Activated CD4-positive, alpha-beta T cell treated with anti-CD3 and anti-CD28 coated beads, Interleukin-2, amount 50 U/mL, for 1 hour (primary cell): ENCODE data around the gene DIMT1.

Experiments
- DNase-seq: peaks from one replicate; pipeline ENCODE4 v3.0.0-alpha.2; 2020

DIMT1 gene

GRCh38 chr5:62403411-62404250 lies at the start of gene DIMT1:
Gene DIMT1, minus strand, starts transcription at chr5:62403905. Its CDS starts 133 bp downstream, at chr5:62403772.
- peak; percentile 89 for DNase-seq

GRCh38 chr5:62450259-62450658 lies 46.6 kb upstream of the DIMT1 start:
- DNase-seq, result no peak

- no peak for DNase-seq
Observed at GRCh38 chr5:62448528-62448927, 44.8 kb upstream of the DIMT1 start.

GRCh38 chr5:62432621-62433064 lies 28.9 kb upstream of the DIMT1 start:
- no peak for DNase-seq

- no peak for DNase-seq
Observed at GRCh38 chr5:62431735-62432620, 28.3 kb upstream of the DIMT1 start.

- DNase-seq, result no peak
Observed at GRCh38 chr5:62424763-62425162, 21.1 kb upstream of the DIMT1 start.

- DNase-seq, result no peak
Observed at GRCh38 chr5:62421414-62421813, 17.7 kb upstream of the DIMT1 start.

- no peak for DNase-seq
Observed at GRCh38 chr5:62419609-62420008, 15.9 kb upstream of the DIMT1 start.

- DNase-seq, result no peak
Observed at GRCh38 chr5:62418462-62419076, 14.9 kb upstream of the DIMT1 start.

GRCh38 chr5:62413711-62414110 lies 10.0 kb upstream of the DIMT1 start:
- no peak for DNase-seq

GRCh38 chr5:62412549-62413329 lies 9.0 kb upstream of the DIMT1 start, which contains the start of gene IPO11:
Gene IPO11, plus strand, starts transcription at chr5:62412763. Its CDS starts 24,517 bp downstream, at chr5:62437280.
- DNase-seq, result peak; percentile 98

GRCh38 chr5:62395210-62395950 lies 8.3 kb downstream of the DIMT1 start:
- no peak for DNase-seq

GRCh38 chr5:62386824-62387223 lies 16.9 kb downstream of the DIMT1 start:
- DNase-seq, result no peak

GRCh38 chr5:62385816-62386400 lies 17.8 kb downstream of the DIMT1 start:
- DNase-seq, result no peak

GRCh38 chr5:62385131-62385530 lies 18.6 kb downstream of the DIMT1 start:
- DNase-seq, result no peak

- DNase-seq, result no peak
Observed at GRCh38 chr5:62376064-62376463, 27.6 kb downstream of the DIMT1 start.

GRCh38 chr5:62375627-62376026 lies 28.1 kb downstream of the DIMT1 start:
- DNase-seq, result no peak

GRCh38 chr5:62374090-62374489 lies 29.6 kb downstream of the DIMT1 start:
- DNase-seq, result no peak

- DNase-seq, result no peak
Observed at GRCh38 chr5:62373382-62373781, 30.3 kb downstream of the DIMT1 start.

- no peak for DNase-seq
Observed at GRCh38 chr5:62372600-62372999, 31.1 kb downstream of the DIMT1 start.

- no peak for DNase-seq
Observed at GRCh38 chr5:62371409-62371808, 32.3 kb downstream of the DIMT1 start.
